ENCODE measurements around the gene RENBP.

RENBP gene

DNA sequence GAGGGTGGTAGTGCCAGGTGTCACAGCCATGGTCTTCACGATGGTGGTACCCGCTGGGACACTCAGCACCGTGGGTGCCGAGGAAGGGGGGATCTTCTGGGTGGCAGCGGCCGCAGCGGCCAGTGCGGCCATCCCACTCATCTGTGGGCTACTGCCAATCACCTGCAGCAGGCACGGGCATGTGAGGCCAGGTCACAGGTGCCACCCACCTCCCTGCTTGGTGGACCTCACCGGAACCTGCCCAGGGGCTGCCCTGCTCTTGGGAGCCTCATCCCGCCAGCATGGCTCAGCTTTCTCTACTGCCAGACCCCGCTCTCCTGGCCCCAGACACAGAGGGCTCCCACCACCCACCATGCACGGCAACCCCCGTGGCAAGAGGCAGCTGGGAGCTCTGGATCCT lies 14.2 kb upstream of the RENBP start:
- TF ChIP-seq EZH2phosphoT487 (IDR thresholded peaks at IDR 0.05; ENCODE audit: borderline replicate concordance), result no peak
- TF ChIP-seq, protein P1, sequence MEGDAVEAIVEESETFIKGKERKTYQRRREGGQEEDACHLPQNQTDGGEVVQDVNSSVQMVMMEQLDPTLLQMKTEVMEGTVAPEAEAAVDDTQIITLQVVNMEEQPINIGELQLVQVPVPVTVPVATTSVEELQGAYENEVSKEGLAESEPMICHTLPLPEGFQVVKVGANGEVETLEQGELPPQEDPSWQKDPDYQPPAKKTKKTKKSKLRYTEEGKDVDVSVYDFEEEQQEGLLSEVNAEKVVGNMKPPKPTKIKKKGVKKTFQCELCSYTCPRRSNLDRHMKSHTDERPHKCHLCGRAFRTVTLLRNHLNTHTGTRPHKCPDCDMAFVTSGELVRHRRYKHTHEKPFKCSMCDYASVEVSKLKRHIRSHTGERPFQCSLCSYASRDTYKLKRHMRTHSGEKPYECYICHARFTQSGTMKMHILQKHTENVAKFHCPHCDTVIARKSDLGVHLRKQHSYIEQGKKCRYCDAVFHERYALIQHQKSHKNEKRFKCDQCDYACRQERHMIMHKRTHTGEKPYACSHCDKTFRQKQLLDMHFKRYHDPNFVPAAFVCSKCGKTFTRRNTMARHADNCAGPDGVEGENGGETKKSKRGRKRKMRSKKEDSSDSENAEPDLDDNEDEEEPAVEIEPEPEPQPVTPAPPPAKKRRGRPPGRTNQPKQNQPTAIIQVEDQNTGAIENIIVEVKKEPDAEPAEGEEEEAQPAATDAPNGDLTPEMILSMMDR (conservative IDR thresholded peaks at IDR 0.05; ENCODE audit: low read length), result no peak
- no peaks in the 10 kb centered on the region for H3K4me1 ChIP-seq (ENCODE audit: insufficient read depth, low read length, poor library complexity, severe bottlenecking)
- H3K9ac ChIP-seq (ENCODE audit: low read depth, low read length, poor library complexity, severe bottlenecking), result no peak overlapping the region
- H3K36me3 ChIP-seq (ENCODE audit: insufficient read depth, low read length), result peaks cover 100% of the 10 kb centered on the region; the same call in 1 of the 2 replicates
- no peak overlapping the region for H2AFZ ChIP-seq (ENCODE audit: low read length)
- no peaks in the 10 kb centered on the region for H3K9me3 ChIP-seq (ENCODE audit: insufficient read depth, low read depth, low read length)
- no peaks in the 10 kb centered on the region for H3K27me3 ChIP-seq (ENCODE audit: insufficient read depth, low read length, poor library complexity, severe bottlenecking)
- no peaks in the 10 kb centered on the region for H3F3A ChIP-seq (ENCODE audit: low read depth)
- no peak overlapping the region for H3K4me2 ChIP-seq (ENCODE audit: low read depth, low read length, poor library complexity, severe bottlenecking)
- peaks cover 27% of the 10 kb centered on the region for H3K79me2 ChIP-seq (ENCODE audit: insufficient read depth, low read length)
- H3K4me3 ChIP-seq (ENCODE audit: low read length, poor library complexity, severe bottlenecking), result no peak overlapping the region
- H3K9me2 ChIP-seq (replicated peaks; ENCODE audit: low read depth, low read length), result no peaks in the 10 kb centered on the region
- H4K20me1 ChIP-seq (ENCODE audit: insufficient read depth, low read length, poor library complexity, severe bottlenecking), result peaks cover 14% of the 10 kb centered on the region

DNA sequence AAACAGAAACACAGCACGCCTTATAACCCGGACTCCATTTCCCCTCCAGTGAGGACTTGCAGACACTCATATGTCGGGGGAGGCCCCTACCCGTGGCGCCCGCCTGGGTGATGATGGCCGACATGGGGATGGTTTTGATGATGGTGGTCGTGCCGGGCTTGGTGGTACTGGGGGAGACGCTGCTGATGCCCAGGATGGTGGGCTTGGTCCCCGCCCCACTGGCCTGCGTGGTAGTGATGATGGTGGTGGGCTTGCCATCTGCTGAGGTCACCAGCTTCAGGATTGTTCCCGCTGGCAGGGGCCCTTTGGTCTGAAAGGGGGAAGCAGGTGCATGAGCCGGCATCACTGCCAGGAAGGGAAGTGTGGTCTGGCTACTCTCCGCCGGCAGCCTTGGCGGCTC lies 12.8 kb upstream of the RENBP start:
- Histone ChIP-seq H2AFZ (ENCODE audit: low read length) (no peak overlapping the region), H3K27me3 (ENCODE audit: insufficient read depth, low read length, poor library complexity, severe bottlenecking) (no peaks in the 10 kb centered on the region), H3K9me3 (ENCODE audit: insufficient read depth, low read depth, low read length) (no peaks in the 10 kb centered on the region), H4K20me1 (ENCODE audit: insufficient read depth, low read length, poor library complexity, severe bottlenecking) (peaks cover 9% of the 10 kb centered on the region), H3K4me3 (ENCODE audit: low read length, poor library complexity, severe bottlenecking) (no peak overlapping the region), H3K9ac (ENCODE audit: low read depth, low read length, poor library complexity, severe bottlenecking) (no peak overlapping the region), H3K36me3 (ENCODE audit: insufficient read depth, low read length) (peaks cover 100% of the 10 kb centered on the region; the same call in 1 of the 2 replicates), H3K79me2 (ENCODE audit: insufficient read depth, low read length) (peaks cover 13% of the 10 kb centered on the region; the same call in 1 of the 2 replicates), H3F3A (ENCODE audit: low read depth) (no peaks in the 10 kb centered on the region), H3K4me2 (ENCODE audit: low read depth, low read length, poor library complexity, severe bottlenecking) (no peak overlapping the region), H3K9me2 (replicated peaks; ENCODE audit: low read depth, low read length) (no peaks in the 10 kb centered on the region), H3K4me1 (ENCODE audit: insufficient read depth, low read length, poor library complexity, severe bottlenecking) (no peaks in the 10 kb centered on the region)
- no peak for TF ChIP-seq EZH2phosphoT487 (IDR thresholded peaks at IDR 0.05; ENCODE audit: borderline replicate concordance)
- TF ChIP-seq, protein P1 (conservative IDR thresholded peaks at IDR 0.05; ENCODE audit: low read length), result no peak

DNA sequence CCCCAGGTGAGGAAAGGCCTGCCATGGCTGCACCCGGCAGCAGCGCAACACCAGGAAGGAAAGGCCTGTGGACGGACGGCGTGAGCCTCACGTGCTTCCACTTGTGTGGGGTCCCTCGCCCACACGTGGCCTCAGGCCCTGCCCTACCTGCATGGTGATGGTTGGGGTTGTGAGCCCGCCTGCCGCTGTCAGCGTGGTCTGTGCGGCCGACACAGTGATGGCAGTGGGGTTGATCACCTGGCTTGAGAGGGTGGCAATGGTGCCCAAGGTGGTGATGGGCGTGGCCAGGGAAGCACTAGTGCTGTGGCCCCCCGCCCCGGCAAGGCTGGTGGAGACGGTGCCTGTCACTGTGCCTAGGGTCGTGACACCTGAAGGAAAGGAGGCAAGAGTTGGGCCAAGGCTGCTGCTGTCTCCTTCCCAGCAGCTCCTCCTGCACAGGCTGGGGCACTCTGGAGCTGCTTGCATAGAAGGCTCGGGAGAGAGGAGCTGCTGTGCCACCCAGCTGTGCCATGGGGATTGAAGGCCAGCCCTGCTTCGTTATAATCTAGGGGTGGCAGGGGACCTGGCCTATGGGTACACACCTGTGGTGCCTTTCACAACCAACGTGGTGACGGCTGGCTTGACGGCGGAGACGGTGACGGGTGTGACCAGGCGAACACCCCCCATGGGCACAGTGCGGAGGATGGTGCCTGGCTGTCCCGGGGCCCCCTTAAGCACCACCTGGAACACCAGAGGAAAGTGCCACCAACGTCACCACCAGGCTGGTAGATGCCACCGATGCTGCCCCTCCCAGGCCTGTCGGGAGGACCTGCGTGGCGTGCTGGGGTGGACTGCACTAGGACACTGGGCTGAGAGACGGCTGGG lies 11.8 kb upstream of the RENBP start:
- Histone ChIP-seq H4K20me1 (ENCODE audit: insufficient read depth, low read length, poor library complexity, severe bottlenecking) (peaks cover 9% of the 10 kb centered on the region), H3K79me2 (ENCODE audit: insufficient read depth, low read length) (peaks cover 4% of the 10 kb centered on the region; the same call in 1 of the 2 replicates), H3K9ac (ENCODE audit: low read depth, low read length, poor library complexity, severe bottlenecking) (no peak overlapping the region), H3K9me2 (replicated peaks; ENCODE audit: low read depth, low read length) (no peaks in the 10 kb centered on the region), H3K36me3 (ENCODE audit: insufficient read depth, low read length) (peaks cover 100% of the 10 kb centered on the region; the same call in 1 of the 2 replicates), H3K4me1 (ENCODE audit: insufficient read depth, low read length, poor library complexity, severe bottlenecking) (no peaks in the 10 kb centered on the region), H3F3A (ENCODE audit: low read depth) (no peaks in the 10 kb centered on the region), H3K9me3 (ENCODE audit: insufficient read depth, low read depth, low read length) (no peaks in the 10 kb centered on the region), H3K27me3 (ENCODE audit: insufficient read depth, low read length, poor library complexity, severe bottlenecking) (no peaks in the 10 kb centered on the region), H2AFZ (ENCODE audit: low read length) (no peak overlapping the region), H3K4me2 (ENCODE audit: low read depth, low read length, poor library complexity, severe bottlenecking) (no peak overlapping the region), H3K4me3 (ENCODE audit: low read length, poor library complexity, severe bottlenecking) (no peak overlapping the region)
- TF ChIP-seq, protein P1 (conservative IDR thresholded peaks at IDR 0.05; ENCODE audit: low read length), result no peak
- TF ChIP-seq EZH2phosphoT487 (IDR thresholded peaks at IDR 0.05; ENCODE audit: borderline replicate concordance), result no peak
